Type B pancreatic cell (in vitro differentiated cells): ENCODE results near the gene CD4. TPM values are rescaled to one million over a fixed set of nuclear protein-coding genes. Genes with fewer than 3 reads are reported as not detected.

Experiments used
- DNase-seq: peaks from one replicate; pipeline ENCODE4 v3.0.0; 2021; ENCODE audit warnings: mixed read lengths; ENCODE audit not compliant: unreplicated experiment; ENCODE audit errors: extremely low spot score
- H3K27ac Mint-ChIP-seq: 2 replicates; pipeline ENCODE4 v1.8.0; 2021; ENCODE audit warnings: mild to moderate bottlenecking, mixed read lengths
- H3K27me3 Mint-ChIP-seq: 2 replicates; pipeline ENCODE4 v1.8.0; 2021; ENCODE audit warnings: mixed read lengths
- H3K36me3 Mint-ChIP-seq: 2 replicates; pipeline ENCODE4 v1.8.0; 2021; ENCODE audit warnings: mixed read lengths
- H3K4me1 Mint-ChIP-seq: one replicate; pipeline ENCODE4 v1.8.0; 2021; ENCODE audit warnings: mixed read lengths; ENCODE audit not compliant: unreplicated experiment
- H3K4me3 Mint-ChIP-seq: 2 replicates; pipeline ENCODE4 v1.8.0; 2021; ENCODE audit warnings: mild to moderate bottlenecking, mixed read lengths
- H3K9me3 Mint-ChIP-seq: 2 replicates; pipeline ENCODE4 v1.8.0; 2021; ENCODE audit warnings: mixed read lengths
- total RNA-seq: library from RNA; stranded (reverse); gene quantifications from 2 replicates; pipeline ENCODE4 v1.2.1, GENCODE V29; 2021; ENCODE audit warnings: low replicate concordance
- TF ChIP-seq, protein P1 (sequence below): fragments of 200-600 bp; sonication (generic); conservative IDR thresholded peaks from 2 replicates; pipeline ENCODE4 v1.5.0; 2021; ENCODE audit warnings: antibody characterized with exemption, mild to moderate bottlenecking

CD4 gene
- total RNA-seq, 1 donor from 2014 or later: 0.65 TPM

- TF ChIP-seq, protein P1, sequence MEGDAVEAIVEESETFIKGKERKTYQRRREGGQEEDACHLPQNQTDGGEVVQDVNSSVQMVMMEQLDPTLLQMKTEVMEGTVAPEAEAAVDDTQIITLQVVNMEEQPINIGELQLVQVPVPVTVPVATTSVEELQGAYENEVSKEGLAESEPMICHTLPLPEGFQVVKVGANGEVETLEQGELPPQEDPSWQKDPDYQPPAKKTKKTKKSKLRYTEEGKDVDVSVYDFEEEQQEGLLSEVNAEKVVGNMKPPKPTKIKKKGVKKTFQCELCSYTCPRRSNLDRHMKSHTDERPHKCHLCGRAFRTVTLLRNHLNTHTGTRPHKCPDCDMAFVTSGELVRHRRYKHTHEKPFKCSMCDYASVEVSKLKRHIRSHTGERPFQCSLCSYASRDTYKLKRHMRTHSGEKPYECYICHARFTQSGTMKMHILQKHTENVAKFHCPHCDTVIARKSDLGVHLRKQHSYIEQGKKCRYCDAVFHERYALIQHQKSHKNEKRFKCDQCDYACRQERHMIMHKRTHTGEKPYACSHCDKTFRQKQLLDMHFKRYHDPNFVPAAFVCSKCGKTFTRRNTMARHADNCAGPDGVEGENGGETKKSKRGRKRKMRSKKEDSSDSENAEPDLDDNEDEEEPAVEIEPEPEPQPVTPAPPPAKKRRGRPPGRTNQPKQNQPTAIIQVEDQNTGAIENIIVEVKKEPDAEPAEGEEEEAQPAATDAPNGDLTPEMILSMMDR: no peak
- Mint-ChIP-seq H3K4me1 (peaks cover 18% of the 10 kb centered on the region), H3K9me3 (no peaks in the 10 kb centered on the region)
Measured at GRCh38 chr12:6753772-6754356, 35.5 kb upstream of the CD4 start.

DNA sequence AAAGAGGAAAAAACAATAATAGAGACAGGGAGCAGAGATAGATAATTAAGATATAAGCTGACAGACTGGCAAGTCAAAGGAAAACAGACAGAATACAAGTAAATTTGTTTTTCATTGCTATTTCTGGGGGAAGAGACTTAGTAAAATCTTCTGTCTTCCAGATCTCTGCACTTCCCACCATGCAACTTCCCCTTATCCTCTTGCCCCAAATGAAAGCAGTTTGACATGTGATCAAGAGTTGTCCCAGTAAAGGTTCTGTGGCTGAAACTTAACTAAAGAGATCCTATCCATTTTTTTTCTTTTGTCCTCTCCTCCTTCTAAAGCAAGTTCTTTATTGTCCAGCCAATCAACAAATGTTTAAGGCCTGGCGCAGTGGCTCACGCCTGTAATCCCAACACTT, 34.9 kb upstream of the CD4 start:
- H3K27me3 Mint-ChIP-seq: no peaks in the 10 kb centered on the region
- peaks cover 18% of the 10 kb centered on the region for H3K4me1 Mint-ChIP-seq
- H3K36me3 Mint-ChIP-seq: peaks cover 10% of the 10 kb centered on the region
- H3K9me3 Mint-ChIP-seq: no peaks in the 10 kb centered on the region
- peak overlapping the region; percentile 100 for H3K27ac Mint-ChIP-seq
- TF ChIP-seq, protein P1: no peak
- DNase-seq: no peak
- peak overlapping the region; percentile 99 for H3K4me3 Mint-ChIP-seq

More at GRCh38 chr12:6753772-6754356, 35.5 kb upstream of the CD4 start:
- Mint-ChIP-seq H3K27me3 (no peaks in the 10 kb centered on the region), H3K4me3 (peak overlapping the region; percentile 99), H3K27ac (peak overlapping the region; percentile 100), H3K36me3 (peaks cover 14% of the 10 kb centered on the region)
- no peak for DNase-seq

GRCh38 chr12:6757028-6757690, 32.2 kb upstream of the CD4 start:
- H3K36me3 Mint-ChIP-seq: no peaks in the 10 kb centered on the region
- no peak overlapping the region for H3K27ac Mint-ChIP-seq
- H3K4me3 Mint-ChIP-seq: no peak overlapping the region
- H3K4me1 Mint-ChIP-seq: peaks cover 19% of the 10 kb centered on the region
- no peaks in the 10 kb centered on the region for H3K27me3 Mint-ChIP-seq
- TF ChIP-seq, protein P1: no peak
- no peak for DNase-seq
- peaks cover under 1% of the 10 kb centered on the region for H3K9me3 Mint-ChIP-seq

DNA sequence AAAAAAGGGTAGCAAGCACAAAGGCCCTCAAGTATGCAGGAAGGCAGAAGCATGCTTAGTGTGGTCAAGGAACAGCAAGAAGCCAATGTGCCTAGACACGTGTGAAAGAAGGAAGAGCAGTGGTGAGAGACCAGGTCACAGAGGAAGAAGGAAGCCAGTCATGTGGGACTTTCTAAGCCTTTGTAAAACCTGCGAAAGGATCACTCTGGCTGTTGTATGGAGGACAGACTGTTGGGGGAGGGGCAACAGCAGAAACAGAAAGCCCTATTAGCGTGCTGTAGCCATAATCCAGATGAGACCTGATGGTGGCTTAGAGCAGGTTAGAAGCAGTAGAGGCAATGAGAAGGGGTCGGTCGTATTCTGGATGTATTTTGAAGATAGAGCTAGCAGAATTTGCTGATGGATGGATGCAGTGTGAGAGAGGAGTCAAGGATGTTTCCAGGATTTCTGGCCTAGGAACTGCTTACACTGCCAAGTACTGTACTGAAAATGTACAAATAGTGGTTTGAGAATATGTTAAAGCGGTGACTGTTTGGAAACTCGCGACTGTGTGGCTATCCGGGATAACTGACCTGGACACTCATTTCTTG, 30.7 kb upstream of the CD4 start:
- Mint-ChIP-seq H3K4me3 (no peak overlapping the region), H3K27me3 (no peaks in the 10 kb centered on the region), H3K36me3 (no peaks in the 10 kb centered on the region), H3K27ac (no peak overlapping the region), H3K4me1 (peaks cover 15% of the 10 kb centered on the region), H3K9me3 (peaks cover 5% of the 10 kb centered on the region)
- TF ChIP-seq, protein P1: no peak
- DNase-seq: no peak

DNA sequence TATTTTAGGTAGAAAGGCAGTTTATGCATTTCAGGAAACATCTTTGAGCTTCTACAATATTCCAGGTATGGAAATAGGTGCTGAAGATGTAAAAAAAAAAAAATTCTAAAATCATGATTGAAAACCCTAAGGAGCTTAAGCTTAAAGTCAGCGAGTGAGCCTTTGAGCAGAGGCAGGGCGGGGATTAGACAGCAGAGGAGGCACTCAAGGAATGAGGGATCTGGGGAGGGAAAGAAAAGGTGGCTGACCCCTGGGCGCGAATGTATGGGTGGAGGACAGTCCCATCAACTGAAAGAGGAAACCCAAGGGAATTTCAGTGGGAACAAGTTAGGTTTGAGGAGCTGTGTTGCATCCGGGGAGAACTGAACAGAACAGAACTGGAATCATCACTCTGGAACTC, 29.6 kb upstream of the CD4 start:
- Mint-ChIP-seq H3K4me3 (no peak overlapping the region), H3K27ac (no peak overlapping the region), H3K9me3 (peaks cover 5% of the 10 kb centered on the region), H3K36me3 (no peaks in the 10 kb centered on the region), H3K27me3 (peaks cover 7% of the 10 kb centered on the region), H3K4me1 (peaks cover 16% of the 10 kb centered on the region)
- TF ChIP-seq, protein P1: no peak
- DNase-seq: no peak
